Measurements from ENCODE around the gene C5orf15. TPM values are rescaled to one million over a fixed set of nuclear protein-coding genes. Genes with fewer than 3 reads are reported as not detected.

Gene C5orf15
- total RNA-seq (2022; extraction: Qiagen RNA extraction; ENCODE audit: low read depth), result 48.1 to 56.8 TPM (median 54.9 TPM) in 5 replicates

DNA sequence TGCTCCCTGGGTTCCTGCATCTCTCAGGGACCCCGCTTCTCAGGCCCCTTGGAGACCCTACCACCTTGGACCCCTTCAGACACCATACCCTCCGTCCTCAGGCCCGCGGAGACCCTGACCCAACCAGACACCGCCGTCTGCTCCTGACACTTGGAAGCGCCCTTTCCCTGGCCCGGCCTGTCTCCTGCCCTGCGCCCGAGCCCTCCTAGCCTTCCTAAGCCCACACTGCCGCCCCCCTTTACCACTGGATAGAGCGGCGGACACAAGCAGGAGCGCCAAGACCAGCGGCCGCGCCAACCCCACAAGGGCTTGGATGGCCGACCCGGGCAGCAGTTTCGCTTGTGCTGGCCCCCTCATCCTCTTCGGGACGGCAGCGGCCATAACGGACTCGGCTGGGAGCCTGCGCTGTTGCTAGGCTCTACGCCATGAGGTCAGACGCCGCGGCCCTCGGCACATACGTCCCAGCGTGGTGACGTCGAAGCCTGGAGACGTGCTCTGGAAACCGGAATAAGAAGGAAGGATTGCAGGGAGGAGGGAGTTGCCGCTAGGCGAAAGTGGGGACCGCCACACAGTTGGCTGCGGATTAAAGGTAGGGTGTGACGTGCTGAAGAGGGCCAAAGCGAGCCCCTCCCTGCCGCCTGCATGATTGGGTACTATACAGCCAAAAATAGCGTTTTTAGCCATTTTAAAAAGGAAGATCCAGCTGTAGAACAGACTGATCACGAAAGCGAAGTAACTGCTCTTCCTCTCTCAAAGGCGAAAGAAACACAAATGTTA, at the start of gene C5orf15:
Gene C5orf15 (minus strand): TSS at position 422 of the 777 bp plus-strand sequence. CDS start 41 bp downstream, at position 381.

GRCh38 chr5:134004626-134005416, 36.4 kb upstream of the C5orf15 start, which contains the start of gene VDAC1:
Gene VDAC1 (minus strand): TSS chr5:134004975. CDS start chr5:133993012, 11,963 bp downstream.

Other genes with a start within 250 kb of the C5orf15 start
- gene VDAC1, start 36.4 kb upstream of the C5orf15 start, total RNA-seq (2022; extraction: Qiagen RNA extraction; ENCODE audit: low read depth), result 366 to 411 TPM (median 408 TPM) in 5 replicates
- gene TCF7, start 146.1 kb upstream of the C5orf15 start, total RNA-seq (2022; extraction: Qiagen RNA extraction; ENCODE audit: low read depth), result 9.9 to 12.3 TPM (median 11.3 TPM) in 5 replicates
- gene SKP1, start 208.3 kb upstream of the C5orf15 start, total RNA-seq (2022; extraction: Qiagen RNA extraction; ENCODE audit: low read depth), result 610 to 734 TPM (median 626 TPM) in 5 replicates

All from A549 treated with GW870086 at 1 μM for 4 hours (cell line).